HG02943 (cell line): ENCODE measurements around the gene PXT1.

ENCODE experiments used
- ATAC-seq: cut with Tn5 transposase; IDR thresholded peaks from one replicate; pipeline ENCODE4 v1.9.1; 2021; ENCODE audit warnings: mild to moderate bottlenecking, low read depth, moderate library complexity; ENCODE audit not compliant: unreplicated experiment

PXT1 gene

GRCh38 chr6:36399970-36400369, 42.7 kb downstream of the PXT1 start:
- no peak for ATAC-seq

DNA sequence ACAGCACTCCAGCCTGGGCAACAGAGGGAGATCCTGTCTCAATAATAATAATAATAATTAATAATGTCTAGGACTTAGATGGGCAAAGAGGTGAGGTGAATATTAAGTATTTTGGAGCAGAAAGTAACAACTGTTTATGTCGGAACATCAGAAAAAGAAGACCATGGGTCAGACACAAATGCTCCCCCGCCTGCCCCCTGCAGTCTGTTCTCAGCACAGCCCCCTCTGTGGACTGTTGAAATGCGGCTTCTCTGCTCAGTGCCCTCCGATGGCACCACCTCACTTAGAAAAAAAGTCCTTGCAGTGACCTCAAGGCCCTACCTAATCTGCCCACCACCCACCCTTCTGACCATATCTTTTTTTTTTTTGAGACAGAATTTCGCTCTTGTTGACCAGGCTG, 50.0 kb downstream of the PXT1 start:
- ATAC-seq, result no peak

- no peak for ATAC-seq
Observed at GRCh38 chr6:36389353-36389752, 53.3 kb downstream of the PXT1 start.

DNA sequence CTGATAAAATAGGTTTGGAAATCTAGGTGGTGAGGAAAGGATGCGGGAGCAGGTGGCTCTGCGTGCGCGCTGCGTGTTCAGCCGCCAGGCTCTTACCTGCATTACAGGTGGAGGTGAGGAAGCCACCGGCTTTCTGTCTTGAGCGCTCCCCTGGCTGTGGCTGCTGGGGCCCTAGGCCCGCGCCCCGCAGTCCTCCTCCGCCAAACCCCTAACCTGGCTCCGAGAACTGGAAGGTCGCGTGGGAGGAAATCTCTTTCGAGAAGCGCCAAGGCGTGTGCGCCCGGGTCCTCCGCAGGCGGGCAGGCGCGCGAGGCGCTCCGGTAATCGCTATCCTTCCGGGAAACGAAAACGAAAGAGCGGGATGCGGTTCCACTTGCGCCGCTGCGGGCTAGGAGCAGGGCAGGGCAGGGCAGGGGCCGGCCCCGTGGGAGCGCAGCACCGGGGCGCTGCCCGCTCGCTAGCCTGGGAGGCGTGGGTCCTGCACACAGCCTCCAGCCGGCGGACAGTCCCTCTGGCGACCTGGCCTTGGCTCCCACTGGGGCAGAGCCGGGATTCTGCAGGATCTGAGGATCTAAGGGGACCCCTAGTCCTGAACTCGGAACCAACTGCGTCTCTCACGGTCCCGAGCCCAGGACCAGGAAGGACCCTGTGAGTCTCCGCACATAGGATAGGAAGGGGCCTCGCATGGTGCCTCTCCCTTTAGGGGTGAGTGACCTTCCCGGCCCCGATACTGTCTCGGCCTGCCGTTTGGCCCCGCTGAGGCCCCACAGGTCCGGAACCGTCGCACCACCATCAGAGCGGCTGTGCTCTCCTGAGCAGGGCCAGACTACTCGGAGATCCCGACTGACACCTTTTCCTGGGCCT, 55.0 kb downstream of the PXT1 start, which contains the start of gene ETV7:
Gene ETV7, minus strand, starts transcription at position 230 of the 864 bp plus-strand sequence. Its CDS starts 128 bp downstream, at position 102.
- ATAC-seq, result no peak

GRCh38 chr6:36386495-36387439, 55.9 kb downstream of the PXT1 start:
- no peak for ATAC-seq

DNA sequence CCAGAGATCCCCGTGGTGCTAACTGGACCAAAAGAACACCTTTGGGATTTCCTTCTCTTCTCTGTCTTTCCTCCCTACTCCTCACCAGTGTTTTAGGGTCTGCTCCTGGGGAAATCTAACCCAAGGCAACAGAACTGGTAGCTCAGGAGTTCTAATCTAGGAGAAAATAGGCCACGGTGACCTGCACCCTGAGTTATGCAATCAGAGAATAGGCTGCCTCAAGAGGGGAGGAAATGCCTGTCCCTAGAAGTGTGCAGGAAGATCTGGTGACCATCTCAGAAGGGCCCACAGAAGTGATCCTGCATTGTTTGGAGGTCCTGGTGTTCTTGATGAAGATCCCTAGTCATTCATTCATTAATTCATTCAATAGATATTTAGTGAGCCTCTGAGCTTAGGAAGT, 58.6 kb downstream of the PXT1 start:
- no peak for ATAC-seq

GRCh38 chr6:36383606-36384005, 59.0 kb downstream of the PXT1 start:
- ATAC-seq, result no peak

DNA sequence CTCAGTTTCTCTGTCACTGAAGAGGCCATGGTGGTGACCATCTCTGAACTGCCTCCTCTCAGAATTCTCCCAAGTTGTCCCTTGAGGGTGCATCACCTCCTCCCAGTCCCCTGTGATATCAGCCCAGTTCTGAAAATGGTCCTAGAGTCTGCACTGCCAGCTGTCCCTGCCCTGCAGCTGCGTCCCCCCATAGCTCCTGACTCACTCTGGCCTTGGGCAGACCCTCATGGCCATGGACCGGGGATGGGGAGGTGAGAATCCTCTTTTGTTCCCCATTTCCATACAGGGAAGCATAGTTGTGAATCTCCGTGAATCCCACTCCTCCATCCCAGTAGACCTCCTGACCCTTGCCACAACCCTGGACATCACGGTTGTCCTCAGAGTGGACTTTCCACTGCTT, 59.7 kb downstream of the PXT1 start:
- no peak for ATAC-seq

- ATAC-seq, result no peak
Observed at GRCh38 chr6:36381502-36382389, 60.9 kb downstream of the PXT1 start.

GRCh38 chr6:36380166-36380565, 62.5 kb downstream of the PXT1 start:
- no peak for ATAC-seq

DNA sequence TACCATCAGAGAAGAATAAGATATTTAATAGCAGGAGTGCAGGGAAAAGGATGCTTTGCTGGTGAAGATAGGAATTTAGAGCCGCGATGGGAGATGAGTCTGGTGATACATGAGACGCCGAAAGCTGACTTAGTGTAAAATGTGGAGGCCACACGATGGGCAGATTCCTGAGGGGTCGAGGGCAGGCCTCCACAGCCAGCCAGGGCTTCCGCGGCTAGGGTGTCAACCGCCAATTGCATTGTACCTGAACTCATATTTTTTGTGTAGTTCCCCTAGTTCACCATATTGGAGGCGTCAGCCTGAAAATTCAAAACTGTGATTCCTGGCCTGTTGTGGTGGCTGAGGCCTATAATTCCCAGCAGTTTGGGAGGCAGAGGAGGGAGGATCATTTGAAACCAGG, 63.7 kb downstream of the PXT1 start:
- no peak for ATAC-seq

- ATAC-seq, result no peak
Observed at GRCh38 chr6:36378243-36378920, 64.3 kb downstream of the PXT1 start.

GRCh38 chr6:36377594-36377993, 65.1 kb downstream of the PXT1 start:
- no peak for ATAC-seq

GRCh38 chr6:36376742-36377141, 65.9 kb downstream of the PXT1 start:
- no peak for ATAC-seq

GRCh38 chr6:36376183-36376582, 66.5 kb downstream of the PXT1 start:
- no peak for ATAC-seq

- no peak for ATAC-seq
Observed at GRCh38 chr6:36375644-36376155, 67.0 kb downstream of the PXT1 start.

- no peak for ATAC-seq
Observed at GRCh38 chr6:36374972-36375371, 67.7 kb downstream of the PXT1 start.

DNA sequence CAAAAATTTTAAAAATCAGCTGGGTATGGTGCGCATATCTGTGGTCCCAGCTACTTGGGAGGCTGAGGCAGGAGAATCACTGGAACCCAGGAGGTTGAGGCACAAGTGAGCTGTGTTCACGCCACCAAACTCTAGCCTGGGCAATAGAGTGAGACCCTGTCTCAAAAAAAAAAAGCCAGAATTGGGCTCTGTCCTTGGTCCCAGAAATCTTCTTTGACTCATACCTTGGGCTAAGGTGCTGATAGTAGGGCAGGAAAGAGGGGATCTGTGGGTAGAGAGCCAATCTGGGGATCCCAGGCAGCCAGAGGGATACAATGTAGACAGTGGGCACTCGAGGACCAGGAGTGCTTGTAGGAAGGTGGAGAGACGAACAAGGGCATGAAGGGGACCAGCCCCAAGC, 68.5 kb downstream of the PXT1 start:
- no peak for ATAC-seq

GRCh38 chr6:36373368-36374019, 69.2 kb downstream of the PXT1 start:
- no peak for ATAC-seq
